ENCODE results near the gene LRBA.

Gene LRBA

DNA sequence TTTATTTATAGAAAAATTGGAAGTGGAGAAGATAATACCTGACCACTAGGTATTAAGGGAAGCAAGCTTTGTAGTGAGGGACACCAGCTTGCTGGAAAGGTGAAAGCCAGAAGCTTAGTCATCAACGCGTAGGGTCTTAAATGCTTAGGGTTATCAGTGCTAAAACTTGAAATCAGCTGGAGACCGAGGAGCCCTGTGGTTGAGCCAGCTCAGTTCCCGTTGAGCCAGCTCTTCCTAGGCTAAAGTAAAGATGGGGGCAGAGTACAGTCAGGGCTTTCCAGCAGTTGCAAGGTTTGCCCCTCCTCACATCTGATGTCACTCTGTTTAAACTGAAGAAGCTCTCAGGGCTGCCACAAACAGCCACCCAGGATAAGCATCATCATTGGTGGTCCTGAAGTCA is 696.1 kb downstream of the LRBA start:
- no peak for DNase-seq

DNA sequence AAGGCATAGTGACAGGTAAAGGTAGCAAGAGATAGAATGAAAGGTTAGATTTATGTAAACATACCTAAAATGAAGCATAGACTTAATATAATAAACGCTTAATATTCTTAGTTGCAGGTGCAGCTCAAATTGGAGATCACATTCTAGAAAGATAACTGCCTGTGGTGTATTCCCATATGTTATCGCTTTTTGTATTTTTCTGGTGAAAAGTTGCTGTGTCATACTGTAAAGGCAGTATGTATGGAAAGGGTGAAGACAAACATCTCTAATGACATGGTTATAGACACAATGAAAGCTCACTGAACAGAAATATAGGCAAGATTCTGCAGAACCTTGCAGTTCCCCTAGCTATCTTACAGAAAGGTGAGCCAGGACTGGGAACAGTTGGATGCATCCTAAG is 696.6 kb downstream of the LRBA start:
- no peak for DNase-seq

DNA sequence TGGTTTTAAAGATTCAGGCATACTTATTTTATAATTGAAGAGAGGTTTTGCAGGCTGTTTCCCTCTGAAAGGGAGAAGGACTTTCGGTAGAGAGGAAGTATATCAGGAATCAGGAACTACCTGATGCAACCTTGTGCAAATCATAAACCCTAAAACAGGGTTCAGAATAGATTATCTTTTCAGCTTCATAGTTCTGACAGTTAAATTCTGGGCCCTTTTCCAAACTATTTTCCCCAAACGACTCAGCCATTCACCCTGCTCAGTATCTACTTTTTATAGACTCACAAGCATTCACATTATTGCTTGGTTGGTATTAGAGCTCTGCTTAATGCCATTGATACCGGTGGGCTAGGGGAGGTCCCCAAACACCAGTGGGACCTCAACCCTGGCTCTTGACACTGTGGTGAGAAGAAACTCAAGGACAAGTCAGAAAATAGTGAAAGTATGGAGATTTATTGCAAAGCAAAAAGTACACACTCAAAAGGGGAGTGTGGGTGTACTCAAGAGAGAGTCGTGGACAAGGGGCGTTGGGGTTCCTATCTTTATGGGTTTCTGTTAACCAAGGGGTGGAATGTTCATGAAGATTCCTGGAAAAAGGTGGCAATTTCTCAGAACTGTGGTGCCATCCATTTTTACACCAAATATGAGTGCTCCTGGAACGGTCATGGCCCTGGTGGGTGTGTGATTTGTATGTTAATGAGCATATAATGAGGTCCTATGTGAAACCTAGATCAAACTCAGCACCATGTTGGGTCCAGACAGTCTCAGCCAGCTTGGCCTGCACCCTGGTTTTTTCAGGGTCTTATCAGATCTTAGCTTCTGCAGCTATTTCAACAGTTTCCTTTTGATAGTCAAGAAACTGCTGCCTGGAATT is 698.5 kb downstream of the LRBA start:
- no peak for DNase-seq

DNA sequence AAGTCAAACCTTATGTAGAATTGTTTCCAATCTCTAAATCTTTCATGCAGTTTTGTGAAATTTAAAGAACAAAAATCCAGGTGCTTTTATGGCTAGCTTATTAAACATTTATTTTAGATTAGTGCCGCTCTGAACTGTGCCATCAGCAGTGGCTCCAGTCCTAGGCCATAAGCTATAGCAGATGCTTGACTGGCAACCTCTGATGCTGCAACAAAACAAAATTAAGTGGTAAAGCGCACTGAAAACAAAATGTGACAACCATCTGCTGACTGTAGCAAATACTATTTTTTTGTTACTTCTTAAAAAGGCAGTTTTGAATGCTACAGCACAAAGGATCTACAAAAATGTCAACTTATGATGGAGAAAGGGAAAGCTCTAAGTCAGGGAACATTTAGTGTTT is 699.4 kb downstream of the LRBA start:
- no peak for DNase-seq

DNA sequence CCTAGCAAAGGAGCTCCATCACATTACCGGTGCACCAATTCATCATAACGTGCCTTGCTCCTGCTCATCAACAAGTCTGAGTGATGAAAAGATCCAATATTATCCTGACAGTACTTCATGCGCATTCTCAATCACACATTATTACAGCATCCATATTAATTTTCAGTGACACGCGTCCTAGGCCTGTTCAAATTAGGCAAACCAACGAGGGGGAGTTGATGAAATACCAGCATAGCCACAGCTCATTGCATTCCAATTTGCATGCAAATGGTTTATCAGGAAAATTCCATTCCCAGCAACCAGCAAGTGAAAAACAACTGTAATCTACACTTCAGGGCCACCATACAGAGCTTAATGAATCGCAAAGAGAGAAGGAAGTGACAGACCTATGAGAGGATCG is 699.9 kb downstream of the LRBA start:
- no peak for DNase-seq

DNA sequence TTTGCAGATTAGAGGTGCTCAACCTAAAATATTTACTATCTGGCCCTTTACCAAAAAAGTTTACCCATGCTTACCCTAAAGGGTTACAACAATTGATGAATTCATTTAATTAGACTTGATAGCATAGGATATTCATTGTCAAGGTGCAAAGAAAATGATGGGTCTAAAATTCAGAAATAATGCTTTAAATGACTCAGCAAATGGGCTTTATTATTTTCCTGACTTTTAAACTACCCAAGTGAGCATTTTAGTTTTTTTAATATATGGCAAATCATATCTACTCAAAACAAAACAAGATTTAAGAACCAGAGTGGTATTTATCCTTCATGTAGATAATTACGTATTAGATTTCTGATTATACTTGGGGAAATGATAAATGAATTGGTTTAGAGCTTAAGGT is 701.1 kb downstream of the LRBA start:
- DNase-seq, result no peak

DNA sequence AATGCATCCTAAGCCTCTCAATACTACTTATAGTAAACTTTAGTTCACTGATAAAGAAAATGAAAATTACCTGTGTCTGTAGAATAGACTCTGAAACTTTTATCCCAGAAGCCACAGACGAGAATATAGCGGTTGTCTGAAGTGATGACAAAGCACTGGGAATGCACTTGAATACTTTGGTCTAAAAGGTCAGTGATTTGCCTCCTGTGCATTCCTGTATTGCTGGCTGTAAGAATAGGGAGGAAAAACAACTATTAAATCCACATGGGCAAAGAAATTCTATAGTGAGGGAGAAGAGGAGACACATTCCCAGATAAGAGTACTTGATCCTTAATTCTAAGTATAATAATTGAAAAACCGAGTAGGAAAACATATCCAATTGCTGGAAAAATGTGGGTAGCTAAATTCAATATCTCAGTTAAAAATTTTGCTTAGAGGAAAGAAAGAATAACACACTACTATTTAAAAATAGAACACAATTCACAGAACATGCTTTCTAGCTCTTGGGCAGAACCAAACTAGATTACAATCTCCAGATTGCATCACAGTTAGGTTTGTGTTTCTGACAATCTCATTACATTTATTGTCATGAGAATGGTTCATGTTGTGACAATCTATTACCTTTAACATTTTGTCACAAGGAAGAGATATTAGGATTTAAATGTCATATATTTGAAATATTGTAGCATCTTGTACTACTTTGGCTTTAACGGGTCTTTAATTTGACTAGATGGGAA is 704.8 kb downstream of the LRBA start:
- DNase-seq, result no peak

DNA sequence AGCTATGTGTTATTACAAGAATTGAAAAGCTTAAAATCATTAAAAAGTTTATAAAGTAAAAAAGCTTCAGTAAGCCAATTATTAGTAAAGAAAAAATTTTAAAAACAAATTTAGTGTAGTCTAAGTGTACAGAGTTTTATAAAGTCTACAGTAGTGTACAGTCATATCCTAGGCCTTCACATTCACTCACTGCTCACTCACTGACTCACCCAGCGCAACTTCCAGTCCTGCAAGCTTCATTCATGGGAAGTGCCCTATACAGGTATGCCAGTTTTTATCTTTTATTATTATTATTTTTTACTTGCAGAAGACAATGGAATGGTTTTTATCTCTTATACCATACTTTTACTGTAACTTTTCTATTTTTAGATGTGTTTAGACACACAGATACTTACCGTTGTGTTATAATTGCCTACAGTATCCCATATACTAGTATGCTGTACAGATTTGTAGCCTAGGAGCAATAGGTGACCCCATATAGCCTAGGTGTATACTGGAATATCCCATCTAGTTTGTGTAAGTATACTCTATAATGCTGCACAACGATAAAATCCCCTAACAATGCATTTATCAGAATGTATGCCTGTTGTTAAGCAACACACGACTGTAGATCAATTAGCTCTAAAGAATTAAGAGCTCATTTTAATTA is 706.1 kb downstream of the LRBA start:
- no peak for DNase-seq

DNA sequence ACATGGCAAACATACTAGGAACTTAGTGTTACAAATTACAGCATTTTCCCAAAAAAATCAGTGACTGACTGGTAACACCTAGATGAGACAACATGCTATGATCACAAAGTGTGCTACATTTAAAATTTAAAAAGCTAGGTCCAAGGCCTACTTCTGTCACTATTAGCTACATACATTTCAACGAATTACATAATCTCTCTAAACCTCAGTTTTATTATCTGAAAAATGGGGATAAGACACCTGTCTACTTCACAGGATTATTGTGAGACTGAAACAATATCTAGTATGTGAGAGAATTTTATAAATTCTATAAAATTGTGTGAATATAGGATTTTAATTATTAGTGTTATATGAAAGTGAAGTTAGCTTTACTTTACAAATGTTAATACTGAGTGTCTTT is 708.4 kb downstream of the LRBA start:
- DNase-seq, result no peak

DNA sequence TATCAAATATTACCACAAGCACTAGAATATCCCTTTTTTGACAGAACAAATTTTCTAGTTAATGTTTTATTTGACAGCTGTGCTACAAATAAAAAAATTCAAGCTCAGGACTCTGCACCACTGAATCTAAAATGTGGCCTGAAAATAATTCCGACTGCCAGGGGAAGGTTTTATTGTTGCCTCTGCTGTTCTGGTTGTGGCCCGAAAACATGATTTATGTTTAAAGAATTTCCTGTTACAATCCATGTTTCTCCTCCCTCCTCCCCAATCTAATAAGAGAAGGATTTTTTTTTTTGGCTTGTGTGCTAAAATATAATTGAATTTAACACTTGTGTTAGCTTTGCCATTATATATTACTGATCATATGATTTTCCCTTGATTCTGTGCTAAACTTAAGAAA is 709.1 kb downstream of the LRBA start:
- no peak for DNase-seq

DNA sequence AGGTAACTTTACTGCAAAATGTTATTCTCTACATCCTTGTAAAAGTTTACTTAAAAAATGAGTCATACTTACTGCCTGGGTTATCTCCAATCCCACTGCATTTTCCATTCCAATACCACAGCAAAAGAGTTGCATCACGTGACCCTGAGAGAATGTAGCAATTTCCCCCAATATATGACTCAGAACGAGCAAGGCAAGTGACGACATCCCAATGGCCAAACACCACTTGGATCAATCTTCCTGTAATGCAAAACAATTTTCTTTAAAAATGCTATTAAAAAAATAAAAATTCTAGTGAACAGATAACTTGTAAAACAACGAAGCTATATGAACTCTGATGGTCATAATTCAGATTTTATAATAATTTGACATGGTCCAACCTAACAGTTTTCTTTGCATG is 712.5 kb downstream of the LRBA start:
- DNase-seq, result no peak

DNA sequence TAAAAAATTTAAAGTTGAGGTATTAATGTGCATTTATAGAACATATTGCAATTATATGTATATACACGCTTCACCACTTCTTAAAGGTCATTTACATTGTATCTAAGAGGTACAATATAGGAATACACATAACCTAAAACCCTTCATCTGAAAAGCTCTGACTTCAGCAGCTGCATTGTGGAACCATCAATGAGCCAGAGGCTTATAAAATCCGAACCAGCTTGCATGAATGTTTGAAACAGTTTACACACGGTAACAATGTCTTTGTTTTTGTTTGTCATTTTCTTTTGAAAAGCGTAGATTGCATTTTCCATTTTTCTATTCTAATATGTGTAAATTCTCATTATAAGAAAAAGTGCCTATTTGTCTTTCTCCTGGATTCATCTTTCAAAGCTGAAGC is 715.3 kb downstream of the LRBA start:
- no peak for DNase-seq

DNA sequence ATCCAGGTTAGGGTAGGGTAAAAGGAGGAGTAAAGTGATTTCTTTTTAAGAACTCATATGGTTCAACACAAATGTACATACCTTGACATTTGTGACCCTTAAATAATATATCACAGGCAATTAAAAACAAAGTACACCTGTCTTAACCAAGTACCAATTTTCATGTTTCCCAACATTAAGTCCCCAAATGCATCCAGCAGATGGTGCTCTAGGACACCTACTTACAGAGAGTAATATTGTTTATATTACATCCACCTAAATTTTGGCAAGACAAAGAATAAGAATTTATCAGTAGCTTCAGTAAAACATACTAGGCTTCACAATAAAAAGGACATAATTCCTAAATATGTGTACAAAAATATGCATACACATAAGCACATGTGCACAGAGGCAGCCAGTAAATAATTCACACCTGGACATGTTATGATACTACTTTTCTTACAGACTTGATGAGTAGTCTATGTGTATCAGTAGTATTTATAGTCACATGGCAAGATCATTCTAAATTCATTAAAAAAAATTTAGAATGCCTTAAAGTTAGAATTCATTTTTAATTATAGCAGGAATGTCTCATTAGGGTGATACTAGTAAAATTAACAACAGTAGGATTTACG is 717.1 kb downstream of the LRBA start:
- DNase-seq, result no peak

DNA sequence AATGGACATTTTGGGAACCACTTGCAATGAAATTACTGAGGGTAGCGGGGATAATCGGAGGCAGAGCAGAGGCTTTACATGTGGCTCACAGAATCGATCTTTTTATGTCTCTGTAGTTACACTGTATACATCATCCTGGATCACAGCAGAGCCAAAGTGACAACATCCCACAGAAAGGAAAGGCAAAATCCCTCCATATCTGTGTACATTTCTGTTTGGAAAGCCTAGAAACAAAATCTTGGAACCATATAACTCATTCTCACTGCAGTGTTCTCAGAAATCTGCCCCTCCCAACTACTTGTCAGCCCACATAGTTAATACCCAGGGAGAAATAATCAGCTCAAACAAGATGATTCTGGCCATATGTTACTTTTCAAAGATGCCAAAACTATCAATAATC is 725.2 kb downstream of the LRBA start:
- DNase-seq, result no peak

DNA sequence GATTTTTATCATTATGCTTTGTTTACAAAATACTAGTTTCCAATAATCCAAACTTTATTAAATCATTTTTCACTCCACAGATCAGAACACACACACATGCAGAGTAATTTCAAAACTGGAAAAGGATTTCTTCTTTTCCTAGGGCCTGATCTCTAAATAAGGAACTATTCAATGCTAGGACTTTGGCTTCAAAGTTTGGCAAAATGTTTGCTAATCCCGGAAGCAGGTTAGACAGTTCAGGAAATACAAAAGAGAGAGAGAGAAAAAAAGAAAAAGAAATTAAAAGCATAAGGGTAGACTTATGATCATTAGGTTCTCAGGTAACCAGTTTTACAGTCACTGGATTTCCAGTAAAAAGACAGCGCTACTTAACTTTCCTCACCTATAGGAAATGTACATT is 725.9 kb downstream of the LRBA start:
- no peak for DNase-seq

DNA sequence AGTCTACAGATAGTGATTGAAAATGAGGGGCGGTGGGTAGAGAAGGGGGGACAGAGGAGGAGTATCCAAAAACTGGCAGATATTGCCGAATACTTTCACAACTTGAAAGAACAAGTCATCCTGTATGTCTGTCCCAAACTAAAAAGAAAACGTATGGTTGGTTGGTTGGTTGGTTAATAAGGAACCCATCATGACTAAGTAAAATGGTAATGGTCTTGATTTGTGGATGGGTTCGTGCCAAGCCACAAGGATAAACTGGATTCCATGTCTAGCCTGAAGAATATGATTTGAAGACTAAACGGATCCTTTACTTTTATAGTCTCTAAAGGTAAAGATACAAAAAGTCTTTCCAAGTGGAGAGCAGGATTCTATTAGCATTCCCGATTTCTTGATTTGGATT is 728.4 kb downstream of the LRBA start:
- DNase-seq, result no peak

DNA sequence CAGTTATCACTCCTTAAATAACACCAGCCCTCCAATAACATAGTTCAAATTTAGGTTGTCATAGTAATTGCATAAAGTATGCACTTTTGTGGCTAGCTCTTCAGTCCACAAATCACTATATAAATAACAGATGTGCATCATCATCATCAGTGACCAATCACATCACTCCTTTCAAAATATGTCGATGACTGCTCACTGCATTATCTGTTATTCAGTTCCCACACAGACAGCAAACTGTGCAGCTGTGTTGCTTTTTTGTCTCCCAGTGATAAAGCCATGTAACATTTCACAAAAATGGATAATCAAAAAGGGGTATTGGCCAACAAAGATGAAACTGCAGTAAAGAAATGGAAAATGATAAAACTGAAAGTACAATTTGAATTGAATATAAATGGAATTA is 731.4 kb downstream of the LRBA start:
- DNase-seq, result no peak

DNA sequence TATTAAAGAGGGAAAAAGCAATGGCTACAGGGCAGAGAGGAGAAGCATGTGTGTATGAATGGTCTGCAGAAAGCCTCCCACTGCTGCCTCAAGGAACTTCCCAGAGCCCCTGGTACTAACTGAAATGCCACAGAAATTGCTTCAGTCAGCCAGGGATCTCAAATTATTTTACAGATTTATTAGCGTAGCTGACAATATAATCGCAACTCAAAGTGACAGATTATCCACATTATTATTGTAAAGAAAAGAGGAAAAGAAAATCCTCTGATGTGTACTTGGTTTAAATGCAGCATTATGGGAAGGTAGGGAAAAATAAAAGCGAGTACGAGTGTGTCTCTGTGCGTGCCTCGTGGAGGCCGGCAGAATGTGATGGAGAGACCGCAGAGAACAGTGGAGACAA is 734.1 kb downstream of the LRBA start:
- no peak for DNase-seq

DNA sequence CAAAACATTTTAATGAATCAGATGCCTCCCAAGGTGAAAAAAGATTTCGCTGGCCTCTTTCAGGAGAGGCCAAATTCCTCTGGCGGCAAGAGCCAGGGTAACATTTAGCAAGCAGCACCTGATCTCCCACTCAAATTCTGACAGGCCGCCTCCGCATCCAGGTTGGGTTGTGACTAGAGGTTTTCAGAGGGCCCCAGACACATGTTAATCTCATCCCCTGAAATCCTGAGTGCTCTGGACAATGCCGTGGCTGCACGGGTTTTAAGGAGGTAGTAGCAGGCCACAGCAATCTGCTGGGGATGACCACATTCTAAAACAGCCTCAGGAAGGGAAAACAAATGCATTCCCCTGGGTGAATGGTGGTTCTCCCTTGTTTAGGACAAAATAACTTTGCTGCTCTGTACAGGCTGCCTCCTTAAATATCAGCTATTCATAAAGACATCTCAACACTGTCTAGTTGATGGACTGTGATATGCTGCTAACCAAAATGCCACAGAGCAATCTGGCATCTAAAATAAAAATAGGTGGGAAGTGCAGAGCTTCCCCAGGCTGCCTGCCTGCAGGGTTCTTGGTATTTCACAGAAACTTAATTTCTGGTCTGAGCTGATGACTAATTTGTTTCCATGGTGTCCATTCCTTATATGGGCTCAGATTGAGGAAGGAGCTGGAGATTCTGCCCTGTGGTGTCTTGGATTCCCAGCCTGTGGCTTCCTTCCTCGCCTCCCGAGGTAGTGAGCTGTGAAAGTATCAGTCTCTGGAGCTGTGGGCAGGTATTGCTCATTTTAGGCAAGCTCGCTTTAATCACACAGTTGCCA is 734.8 kb downstream of the LRBA start:
- no peak for DNase-seq

DNA sequence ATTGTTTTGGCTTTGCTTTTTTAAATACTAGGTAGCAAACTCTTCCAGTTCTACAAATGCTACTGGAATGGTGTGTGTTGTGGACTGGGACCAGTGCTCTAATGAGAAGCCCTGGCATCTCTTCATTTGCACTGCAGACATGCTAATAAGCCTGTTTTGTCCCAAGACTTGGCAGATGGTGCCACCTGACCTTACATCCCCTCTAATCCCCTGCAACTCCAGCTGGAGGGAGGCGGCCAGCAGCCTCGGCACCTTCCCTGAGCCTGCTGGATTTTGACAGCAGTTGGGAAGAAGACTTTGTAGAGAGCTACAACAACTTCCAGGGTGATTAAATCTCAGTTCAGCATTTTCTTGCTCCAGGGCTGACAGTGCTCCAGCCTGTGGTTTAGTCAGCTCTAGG is 736.9 kb downstream of the LRBA start:
- no peak for DNase-seq

DNA sequence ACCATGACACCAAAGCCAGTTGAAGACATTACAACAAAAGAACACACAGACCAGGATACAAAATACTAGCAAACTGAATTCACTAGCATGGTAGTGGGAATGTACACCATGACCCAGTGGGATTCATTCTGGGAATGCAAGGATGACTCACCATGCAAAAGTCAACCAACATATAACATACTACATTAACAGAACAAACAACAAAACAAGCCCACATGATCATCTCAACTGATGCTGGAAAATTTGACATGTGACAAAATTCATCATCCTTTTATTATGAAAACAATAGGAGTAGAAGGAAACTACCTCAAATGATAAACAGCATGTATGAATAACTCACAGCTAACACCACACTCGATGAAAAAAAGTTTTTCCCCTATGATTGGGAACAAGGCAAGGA is 746.6 kb downstream of the LRBA start:
- DNase-seq, result no peak

DNA sequence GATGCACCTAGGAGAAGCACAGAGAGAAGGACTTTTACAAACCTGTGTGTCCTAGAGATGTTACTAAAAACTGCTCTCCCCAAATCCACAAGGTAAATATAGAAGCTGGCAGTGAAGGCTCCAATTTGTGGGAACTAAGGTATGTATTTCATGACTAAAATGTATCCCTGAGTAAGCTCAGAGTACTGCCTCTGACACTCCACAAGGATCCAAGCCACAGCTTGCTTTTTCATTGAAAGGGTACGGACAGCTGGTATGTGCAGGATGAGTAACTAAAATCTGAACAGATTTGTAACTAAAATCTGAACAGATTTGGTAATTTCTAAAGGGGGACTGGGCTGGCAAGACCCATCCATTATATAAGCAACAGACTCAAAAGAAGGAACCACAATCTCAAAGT is 749.3 kb downstream of the LRBA start:
- no peak for DNase-seq

Measured in right kidney (tissue), 1 donor.